ENCODE data around the gene ASTN2.
A peak's percentile ranks its signal among the peaks of the same experiment; 100 is the strongest.

The ASTN2 gene

DNA sequence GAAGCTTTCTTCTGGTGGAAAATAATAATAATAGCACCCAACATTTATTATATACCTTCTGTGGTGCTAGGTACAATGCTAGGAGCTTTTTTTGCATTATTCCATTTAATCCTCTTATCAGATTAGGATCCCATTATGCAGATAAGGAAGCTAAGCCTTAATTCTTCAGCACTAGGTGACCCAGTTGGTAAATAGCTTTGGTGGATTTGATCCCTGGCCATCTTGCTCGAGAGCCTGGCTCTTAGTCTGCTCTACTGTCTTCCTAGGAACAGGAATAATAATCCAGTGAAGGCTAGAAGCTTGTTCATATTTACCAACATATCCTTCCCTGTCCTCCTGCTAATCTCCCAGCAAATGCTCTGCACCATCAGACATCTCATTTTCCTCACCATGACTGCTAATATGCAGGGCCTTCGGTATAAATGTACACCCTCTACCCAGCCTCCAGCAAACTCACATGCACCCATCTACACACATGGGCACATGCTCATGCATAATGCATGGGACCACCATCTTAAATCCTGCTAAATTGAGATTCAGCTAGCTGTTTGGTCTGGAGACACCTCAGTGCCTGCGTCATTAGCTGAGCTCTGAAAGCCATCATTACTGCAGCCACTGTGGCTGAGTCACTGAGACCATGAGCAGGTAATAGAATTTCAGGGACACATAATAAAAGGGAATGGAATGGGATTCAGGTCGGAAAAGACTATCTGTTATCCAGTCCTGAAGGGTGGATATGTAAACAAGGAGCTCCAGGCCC, 640.3 kb downstream of the ASTN2 start:
- no peak for DNase-seq

DNA sequence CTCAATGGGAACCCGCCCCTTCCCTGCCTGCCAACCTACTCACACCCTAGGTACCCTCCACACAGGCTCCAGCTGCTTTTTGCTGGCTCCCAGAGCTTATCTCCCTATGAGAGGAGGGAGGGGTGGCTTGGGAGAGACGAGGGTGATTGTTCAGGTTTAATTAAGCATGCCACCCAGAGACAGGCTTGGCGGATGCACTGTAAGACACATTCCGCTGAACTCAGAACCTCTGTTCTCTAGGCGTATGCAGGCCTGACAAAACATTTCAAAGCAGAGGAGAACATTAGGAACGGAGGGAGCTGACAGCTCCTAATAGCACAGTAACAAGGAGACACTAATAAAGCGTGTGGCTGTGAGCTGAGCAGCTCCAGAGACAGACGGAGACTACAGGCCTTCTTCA, 647.6 kb downstream of the ASTN2 start:
- no peak for DNase-seq

DNA sequence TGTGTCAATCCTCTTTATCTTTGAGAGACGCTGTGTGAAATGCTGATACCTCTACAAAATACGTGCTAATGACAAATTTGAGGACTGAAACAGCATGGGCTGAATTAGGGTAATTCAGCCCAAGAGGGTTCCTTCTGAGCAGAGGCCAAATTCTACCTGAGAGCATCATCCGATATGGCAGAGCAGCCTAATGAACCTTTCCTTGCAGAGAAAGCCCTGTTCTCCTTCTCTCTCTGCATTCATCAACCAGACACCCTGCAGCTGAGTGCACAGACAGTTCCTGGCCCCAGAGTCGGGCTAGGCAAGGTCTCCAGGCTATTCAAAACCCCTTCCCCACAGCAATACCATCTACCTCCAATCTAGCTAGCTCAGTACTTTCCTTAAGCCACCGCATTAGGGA, 649.8 kb downstream of the ASTN2 start:
- DNase-seq, result no peak

DNA sequence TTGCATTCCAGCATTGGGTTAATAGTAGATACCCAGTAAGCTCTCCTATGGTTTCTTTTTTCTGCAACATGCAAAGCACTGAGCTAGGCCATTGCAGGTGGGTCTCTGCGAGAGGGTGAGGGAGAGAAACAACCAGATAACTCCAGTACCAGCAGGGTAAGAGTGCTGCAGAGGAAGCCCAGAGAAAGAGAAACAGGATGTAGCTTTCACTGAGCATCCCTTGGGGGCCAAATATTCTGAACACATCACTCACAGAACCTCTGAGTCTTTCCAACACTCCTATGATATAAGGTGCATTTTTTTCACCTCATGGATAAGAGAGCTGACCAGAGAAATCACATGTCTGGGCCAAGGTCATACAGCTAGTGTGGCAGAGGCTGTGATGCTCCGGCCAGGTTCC, 651.1 kb downstream of the ASTN2 start:
- DNase-seq, result no peak

DNA sequence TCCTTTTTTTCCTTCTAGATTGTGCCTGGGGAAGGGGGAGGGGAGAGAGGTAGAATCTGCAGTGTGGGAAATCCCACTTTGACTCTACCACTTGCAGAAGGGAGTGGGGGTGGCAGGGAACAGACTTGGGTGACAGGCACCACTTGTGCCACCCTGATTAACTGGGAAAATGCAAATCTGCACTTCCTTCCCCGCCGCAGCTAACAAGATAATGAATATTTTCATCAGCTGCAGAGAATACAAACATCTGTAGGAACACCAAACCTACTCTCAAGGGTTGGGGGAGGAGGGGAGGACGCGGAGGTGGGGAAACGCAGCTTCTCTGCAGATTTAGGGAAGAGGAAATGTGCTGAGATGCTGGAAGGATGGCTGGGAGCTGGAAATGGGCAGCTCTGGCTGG, 654.2 kb downstream of the ASTN2 start:
- no peak for DNase-seq

DNA sequence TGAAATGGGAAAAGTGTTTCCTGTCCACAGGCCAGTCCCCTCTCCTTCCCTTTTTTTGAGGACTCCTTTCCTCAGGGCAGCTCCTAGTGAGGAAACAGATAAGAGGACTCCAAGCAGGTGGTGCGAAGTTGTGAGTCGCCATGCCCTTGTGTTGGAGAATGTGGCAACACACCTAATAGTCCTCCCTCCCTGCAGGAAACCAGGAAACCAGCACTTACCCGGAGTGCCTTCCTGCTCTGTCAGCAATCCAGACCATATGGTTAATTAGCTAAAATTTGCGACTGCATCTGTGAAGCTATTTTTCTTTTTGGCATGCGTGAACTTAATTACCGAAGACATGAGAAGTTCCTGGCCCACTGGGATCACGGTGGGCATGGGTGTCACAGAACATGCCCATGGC, 657.8 kb downstream of the ASTN2 start:
- DNase-seq, result no peak

DNA sequence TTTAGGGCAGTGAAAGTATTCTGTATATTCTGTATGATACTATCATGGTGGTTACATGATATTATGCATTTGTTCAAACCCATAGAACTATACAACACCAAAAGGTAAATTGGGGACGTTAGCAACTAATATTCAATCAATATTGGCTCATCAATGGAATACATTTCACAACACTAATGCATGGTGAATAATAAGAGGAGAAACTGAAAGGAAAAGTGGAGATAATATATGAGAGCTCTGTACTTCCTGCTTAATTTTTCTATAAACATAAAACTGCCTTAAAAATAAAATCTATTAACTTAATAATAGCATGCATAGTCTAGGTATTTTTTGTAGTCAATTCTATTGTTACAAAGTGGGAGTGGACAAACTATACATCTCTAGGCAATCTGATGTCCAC, 661.5 kb downstream of the ASTN2 start:
- DNase-seq, result no peak

DNA sequence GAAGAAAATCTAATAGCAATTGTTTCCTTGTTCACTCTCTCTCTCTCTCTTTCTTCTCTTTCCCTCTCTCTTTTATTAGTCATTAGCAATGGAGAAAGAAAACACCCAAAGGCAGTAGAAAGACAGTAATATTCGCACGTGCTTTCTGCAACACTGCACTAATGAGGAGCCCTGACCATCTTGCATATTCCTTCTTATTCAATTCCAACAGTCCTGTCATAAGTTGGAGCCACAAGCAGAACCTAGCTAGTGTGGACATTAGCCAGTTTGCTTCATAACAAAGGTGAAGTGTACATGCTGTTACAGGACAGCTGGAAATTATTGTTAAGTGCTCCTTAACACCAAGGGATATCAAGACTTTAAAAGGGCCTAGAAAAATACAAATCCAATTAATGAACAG, 664.3 kb downstream of the ASTN2 start:
- no peak for DNase-seq

DNA sequence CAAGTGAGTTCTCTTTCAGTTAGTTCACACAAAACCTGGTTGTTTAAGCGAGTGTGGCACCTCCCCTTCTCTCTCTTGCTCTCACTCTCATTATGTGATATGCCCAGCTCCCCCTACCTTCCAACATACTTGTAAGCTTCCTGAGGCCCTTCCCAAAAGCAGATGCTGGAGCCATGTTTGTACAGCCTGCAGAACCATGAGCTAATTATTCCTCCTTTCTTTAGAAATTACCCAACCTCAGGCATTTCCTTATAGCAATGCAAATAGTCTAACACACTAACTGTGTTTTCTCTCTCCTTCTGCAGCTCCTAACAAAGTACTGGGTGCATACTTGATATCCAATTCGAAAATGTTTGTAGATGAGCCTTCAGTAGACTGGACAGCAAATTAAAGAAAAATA, 665.1 kb downstream of the ASTN2 start:
- no peak for DNase-seq

DNA sequence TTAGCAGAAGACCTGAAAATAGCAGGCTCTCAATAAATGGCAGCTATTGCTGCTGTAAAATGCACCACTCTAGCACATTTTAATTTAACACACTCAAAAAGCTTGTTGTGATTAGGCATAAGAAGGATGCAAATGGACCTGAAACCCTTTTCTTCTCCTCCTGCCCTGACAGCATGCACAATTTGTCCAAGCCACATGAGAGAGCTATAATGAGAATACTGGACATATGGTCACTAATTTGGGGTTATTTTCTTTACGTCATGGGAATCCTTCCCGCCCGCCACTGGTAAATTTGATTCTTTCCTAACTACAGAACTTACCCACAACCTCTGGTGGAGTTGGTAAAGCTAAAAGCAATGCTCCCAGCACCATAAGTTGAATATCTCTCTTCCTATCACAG, 665.7 kb downstream of the ASTN2 start:
- no peak for DNase-seq

DNA sequence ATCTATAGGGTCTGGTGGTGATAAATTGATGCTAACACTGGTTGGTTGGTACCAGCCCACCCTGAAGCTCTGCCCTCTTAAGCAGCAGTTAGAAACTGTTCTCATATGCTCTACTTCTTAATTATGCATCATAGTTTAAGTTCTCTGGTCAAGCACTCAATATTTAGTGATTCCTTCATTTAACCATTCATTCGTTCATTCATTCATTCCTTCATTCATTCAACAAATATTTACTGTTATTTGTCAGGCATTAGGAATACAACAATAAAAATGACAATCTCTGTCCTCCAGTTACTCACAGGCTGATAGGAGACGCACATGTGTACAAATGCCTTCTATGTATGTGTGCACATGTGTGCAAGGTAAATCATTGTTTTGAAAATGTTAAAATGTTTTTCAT, 673.1 kb downstream of the ASTN2 start:
- DNase-seq, result no peak

DNA sequence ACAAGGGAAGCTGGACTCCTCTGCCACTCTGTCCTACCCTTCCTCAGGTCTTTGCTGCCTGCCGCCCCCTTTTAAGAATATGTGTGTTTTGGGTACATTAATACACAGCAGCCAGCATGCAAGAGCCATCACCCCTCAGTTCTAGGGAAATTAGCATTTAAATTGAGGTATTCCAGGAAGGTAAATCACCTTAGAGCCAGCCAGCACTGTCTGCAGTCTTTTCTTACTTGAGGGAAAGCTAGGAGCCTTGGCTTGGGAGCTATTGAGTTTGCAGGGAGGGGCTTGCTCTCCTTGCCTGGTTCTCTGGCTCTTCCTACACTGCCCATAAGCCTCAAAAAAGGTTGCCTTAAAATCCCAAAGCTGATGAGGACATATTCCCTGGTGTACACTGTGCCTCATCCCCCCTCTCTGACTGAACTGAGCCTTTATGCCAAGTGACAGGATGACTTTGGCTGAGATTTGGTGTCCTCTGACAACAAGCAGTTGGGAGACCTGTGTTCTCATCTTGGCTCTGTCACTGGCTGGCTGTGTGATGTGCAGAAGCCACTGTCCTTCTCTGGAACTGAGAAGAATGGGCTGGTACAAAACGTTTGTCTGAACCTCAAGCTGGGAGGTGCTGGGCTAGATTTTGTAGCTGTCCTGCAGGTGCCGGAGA, 673.6 kb downstream of the ASTN2 start:
- no peak for DNase-seq

DNA sequence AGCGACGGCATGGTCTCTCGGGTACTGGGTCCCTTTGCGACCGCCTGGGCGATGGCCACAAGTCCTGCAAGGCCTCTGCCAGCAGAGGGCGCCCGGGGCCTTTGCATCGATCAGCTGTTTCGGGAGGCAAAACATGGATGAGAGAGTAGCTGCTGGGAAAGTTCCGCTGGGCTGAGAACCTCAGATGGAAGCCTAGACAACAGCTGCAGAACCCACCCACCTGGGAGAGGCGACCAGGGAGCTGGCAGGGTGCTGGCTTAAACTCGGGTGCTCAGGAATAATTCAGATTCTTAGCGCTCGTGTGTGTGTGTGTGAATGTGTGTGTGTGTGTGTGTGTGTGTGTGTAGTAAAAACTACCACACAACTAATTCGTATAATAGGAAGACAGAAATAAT, 677.7 kb downstream of the ASTN2 start:
- peak; percentile 28 for DNase-seq

DNA sequence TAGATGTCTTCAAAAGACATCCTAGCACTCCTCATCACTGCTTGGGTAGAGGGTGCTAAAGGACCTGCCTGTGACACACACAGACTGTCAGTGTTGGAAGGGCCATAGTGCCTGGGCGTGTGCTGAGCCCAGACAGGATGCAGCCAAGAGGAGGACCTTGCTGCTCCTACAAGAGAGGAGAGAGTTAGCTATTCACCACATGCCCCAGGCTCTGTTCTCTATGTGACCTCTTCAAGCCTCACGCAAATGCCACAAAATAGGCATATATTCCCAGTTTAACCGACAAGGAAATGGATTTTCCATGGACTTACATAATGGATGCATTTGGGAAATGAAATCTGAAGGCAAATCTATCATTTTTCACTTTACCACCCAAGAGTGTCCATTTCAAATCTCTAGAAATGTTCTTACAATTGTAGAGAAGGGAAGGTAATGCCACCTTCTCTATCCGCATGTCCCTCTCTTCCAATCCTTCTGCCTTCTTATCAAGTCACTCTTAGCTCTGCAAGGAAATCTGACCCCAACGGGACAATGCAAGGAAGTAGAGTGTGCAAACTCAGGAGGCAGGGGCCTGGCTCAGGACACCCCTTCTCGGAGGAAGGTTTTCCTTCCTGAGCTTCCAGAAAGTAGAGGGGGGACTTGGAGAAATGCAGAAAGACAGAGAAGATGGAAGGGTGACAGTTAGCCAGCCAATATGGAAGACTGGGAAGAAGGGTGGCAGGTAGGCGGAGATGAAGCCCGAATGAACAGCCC, 678.3 kb downstream of the ASTN2 start:
- DNase-seq, result no peak

DNA sequence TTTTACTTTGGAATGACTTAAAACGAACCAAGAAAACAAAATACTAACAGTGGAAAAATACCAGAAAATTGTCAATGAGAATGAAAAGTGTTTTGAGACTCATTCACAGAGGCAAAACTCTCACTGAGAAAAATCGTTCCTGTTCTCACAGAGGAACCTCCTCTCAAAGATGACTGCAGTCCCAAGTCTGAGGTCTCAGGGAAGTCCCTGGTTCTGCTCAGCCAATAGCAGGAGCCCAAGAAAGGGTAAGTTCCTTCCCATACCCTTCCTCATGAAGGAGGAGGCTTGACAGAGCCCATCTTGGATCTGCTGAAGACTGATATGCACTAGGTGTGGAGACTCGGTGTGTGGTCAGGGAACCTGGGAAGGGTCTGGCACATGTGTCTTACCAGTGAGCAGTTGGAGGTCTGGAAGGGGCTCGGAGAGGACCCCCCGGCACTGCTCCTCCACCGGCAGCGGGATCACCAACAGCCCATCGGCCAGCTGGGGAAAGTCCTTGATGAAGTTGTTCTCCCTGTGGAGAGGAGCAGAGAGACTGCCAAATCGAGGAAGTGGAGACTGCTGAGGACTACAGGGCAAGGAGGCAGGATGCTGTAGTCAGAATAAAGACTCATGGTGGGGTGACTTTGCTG, 681.7 kb downstream of the ASTN2 start:
- no peak for DNase-seq

DNA sequence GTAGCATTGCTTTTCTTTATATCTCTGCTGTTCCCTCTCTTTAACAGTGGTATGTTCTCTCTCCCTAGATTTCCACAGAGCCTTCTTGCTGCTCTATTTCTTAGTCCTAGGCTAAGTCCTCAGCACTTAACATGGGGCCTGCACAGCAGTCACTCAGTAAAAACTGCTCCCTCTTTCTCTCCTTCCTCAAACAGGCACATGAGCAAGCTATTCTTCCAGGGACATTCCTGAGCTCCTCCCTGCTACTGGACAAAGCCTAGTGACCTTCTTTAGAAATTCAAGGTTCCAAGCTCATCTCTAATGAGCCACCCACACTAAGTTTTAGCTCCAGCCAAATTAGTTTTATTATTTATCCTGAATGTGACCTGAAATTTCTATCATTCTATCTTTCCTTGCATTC, 688.3 kb downstream of the ASTN2 start:
- no peak for DNase-seq

DNA sequence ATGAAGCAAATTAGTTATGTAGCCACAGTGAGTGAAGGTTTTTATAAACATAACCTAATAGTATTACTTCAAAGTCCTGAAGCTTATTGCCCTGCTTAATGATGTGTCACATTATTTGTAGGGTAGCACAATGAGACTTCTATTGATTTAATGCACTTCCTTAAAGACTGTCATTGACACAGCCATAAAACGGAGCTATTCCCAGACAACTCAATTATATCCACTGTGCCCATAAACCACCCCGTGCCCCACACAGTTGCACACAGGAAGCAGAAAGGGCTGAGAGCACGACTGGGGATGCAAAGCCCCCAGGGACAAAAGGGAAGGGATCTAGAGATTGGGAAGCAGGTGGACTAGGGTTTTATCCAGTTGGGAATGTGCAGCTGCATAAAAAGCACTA, 690.7 kb downstream of the ASTN2 start:
- DNase-seq, result no peak

DNA sequence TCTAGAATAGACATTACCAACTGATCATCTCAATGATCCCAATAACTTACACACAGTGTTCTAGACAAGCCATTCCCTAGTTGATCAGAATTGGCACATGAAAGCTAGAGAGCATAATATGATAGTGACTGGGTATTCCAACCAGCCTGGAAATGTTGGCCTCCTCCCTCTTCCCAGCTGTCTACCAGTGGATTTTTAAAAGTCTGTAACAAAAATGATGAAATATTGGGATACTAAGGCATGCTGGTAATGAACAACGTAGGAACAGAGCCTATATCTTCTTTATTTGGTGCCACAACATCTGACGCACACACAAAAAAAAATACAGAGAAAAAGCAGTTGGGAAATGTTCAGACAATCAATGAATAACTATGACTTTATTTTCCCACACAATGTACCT, 692.9 kb downstream of the ASTN2 start:
- DNase-seq, result no peak

DNA sequence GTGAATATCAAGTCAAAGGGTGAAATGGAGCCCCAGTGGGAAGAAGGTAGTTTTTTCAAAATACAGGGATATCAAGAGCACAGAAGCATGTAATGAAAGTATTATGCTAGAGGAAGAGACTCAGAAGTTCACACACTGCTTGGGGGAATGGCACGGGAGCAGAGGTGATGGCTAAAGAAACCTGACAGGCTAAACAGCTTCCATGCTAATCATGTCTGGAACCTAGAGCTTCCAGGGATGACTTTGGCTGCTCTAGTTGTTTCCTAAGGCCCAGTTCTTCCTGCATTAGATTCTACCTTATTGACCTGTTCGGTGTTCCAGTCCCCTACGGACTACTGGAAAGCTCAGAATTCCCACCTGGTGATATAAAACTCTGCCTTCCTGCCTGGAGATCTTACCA, 693.4 kb downstream of the ASTN2 start:
- no peak for DNase-seq

DNA sequence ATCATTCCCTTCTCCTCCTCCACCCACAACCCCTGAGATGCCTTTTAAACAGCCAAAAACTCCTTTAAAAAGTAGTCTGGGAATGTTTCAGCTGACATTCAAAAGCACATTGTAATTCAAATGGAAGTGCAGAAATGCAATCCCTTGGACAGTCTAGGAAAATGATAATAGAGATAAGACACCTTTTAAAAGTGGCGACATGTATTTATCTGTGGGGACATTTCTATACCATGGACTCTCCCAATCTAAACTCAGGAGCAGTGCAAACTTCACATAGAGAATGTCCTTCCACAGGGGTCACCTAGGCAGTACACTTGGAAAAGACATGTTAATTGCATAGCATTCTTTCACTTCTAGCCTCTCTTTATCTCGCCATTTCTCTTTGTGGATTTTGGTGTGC, 694.7 kb downstream of the ASTN2 start:
- DNase-seq, result no peak

DNA sequence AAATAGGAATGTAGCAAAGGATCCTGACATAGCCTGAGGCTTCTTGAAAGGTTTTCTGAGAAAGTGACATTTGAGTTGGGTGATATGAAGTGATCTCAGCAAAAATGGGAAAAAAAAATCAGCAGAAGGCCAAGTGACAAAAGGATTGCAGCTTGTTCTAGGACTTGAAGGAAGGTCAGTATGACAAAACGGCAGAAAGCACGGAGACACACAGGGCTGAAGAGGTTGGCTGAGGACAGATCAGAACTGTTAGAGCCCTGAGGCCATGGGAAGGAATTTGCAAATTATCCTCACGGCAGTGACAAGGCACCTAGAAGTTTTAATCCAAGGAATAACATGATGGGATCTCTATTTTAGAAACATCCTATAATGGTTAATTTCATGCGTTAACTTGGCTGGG, 696.7 kb downstream of the ASTN2 start:
- DNase-seq, result no peak

DNA sequence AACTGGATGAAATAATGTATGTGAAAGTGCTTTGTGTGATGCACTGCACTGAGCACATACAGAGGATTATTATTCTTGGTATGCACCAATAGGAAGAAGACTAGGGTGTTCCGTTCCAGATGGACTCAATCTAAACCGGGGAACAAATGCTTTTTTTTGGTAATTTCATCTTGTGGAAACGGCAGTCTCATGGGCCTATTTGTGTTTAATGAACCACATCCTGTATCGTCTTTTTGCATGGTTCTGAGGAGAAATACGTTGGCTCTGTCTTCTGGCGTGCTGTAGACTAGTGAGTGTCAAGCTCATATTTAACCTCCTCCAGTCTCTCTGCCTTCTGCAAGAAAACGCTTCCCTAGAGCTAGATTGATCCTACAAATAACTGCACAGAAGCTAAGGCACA, 697.7 kb downstream of the ASTN2 start:
- DNase-seq, result no peak

DNA sequence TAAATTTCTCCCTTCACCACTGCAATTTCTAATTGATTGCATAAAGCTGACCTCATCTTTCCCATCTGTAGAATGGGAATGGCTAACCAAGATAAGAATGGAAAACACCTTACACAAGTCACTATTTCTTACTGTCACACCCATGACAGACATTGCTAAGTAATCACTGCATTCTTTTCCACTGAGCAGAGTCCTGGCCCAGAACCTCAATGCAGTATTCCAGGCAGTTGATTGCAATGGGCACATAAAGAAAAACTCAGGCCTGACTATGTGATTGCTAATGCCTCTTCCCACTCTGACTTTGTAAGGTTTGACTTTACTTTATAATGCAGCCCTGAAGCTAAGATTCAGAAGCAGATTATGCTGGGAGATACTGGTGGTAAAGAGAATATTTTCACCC, 698.4 kb downstream of the ASTN2 start:
- DNase-seq, result no peak

DNA sequence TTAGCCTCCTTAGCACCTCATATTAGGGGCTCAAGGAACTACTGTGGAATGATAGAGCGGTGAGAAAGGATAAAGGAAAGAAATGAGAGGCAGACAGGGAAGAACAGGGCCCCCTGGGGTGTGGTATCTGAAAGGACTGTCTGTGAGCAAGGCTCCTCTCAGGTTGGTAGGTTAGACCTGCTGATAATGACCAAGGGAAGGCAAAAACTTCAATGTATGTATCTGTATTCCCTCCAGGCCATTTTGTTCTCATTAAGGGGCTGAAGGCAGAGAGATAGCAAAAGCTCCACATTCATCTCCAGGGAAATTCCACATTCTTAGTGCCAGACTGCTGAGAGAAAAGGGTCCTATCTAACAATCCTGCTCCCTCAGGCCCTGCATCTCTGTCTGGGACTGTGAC, 699.1 kb downstream of the ASTN2 start:
- DNase-seq, result no peak

All from activated CD8-positive, alpha-beta memory T cell treated with anti-CD3 and anti-CD28 coated beads, Interleukin-2, amount 50 U/mL, for 4 hours (primary cell).